Measurements from ENCODE around the gene YIPF1. TPM values are rescaled to one million over a fixed set of nuclear protein-coding genes. Genes with fewer than 3 reads are reported as not detected.

Gene YIPF1
- total RNA-seq, 4 donors from 2014 or later = 17.0 to 35.2 (median 23.9) TPM

DNA sequence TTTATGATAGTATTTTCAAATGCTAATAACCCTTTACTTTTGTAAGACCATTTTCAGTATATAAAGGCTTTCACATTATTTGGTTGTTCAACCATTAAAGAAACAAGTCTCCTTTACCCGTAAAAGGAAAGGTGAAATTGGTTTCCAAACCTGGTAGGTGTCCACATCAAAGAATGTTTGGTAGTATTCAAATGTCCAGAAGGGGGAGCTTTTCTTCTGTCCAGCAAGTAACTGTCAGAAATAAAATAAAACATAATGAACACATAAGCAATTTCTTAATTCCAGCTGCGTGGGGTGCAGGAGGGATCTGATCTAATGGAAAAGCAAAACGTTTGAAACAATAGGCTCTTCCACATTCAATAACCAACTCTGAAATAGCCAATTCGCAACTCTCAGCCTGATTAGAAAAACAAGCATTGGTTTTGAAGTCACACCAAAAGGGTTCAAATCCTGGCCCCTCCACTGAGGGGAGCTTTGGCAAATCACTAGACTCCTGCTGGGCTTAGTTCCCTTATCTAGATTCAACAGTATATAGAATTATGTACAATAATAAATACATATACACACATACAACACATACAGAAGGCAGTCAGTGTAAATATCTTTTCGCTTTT is 11.0 kb downstream of the YIPF1 start:
- TF ChIP-seq, protein P1, sequence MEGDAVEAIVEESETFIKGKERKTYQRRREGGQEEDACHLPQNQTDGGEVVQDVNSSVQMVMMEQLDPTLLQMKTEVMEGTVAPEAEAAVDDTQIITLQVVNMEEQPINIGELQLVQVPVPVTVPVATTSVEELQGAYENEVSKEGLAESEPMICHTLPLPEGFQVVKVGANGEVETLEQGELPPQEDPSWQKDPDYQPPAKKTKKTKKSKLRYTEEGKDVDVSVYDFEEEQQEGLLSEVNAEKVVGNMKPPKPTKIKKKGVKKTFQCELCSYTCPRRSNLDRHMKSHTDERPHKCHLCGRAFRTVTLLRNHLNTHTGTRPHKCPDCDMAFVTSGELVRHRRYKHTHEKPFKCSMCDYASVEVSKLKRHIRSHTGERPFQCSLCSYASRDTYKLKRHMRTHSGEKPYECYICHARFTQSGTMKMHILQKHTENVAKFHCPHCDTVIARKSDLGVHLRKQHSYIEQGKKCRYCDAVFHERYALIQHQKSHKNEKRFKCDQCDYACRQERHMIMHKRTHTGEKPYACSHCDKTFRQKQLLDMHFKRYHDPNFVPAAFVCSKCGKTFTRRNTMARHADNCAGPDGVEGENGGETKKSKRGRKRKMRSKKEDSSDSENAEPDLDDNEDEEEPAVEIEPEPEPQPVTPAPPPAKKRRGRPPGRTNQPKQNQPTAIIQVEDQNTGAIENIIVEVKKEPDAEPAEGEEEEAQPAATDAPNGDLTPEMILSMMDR (IDR thresholded peaks at IDR 0.05; ENCODE audit: low read depth) = no peak

DNA sequence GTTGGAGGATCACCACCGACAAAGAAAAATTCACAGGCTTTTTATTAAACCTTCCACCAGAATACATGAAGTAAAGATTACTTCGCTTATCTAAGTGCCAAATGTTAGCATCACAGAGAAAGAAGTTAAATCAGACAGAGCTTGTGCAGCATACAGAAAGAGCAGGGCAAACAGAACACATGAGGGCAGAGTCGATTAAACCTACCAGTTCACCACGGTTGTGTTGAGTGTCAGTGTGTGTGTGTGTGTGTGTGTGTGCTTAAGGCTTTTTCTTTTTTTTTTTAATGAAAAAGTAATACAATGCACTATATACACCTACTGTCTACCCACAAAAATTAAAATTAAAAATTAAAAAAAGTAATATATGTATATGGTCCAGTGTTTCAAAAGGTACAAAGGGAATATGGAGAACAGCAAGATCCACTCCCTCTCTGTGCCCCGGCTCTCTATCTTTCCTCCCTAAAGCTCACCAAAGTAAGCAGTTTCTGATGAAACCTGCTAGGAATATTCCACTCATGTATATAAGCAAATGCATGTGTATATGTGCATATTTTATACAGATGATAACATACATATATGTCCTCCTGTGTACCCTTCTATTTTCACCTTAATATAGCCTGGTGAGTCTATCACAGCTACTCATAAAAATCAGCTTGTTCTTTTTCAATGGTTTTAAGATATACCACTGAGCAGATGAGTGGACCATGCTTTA is 17.7 kb downstream of the YIPF1 start:
- TF ChIP-seq, protein P1 (IDR thresholded peaks at IDR 0.05; ENCODE audit: low read depth) = no peak

DNA sequence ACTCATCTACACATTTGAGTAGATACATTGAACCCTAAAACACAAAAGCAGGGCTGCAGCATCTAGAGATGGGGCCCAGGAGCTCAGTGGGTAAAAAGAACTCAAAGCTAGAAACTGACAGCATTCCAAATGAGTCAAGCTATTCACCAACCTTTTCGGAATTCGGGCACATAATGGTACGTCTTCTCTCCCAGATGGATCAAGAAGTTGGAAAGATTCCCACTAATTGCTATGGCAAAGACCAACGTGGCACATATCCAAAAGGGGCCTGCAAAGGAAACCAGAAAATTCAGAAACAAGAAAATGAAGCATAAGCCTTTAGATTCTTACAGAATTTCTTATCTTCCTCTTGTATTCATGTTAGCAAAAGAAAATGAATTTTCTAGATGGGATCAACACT is 18.4 kb downstream of the YIPF1 start:
- TF ChIP-seq, protein P1 (IDR thresholded peaks at IDR 0.05; ENCODE audit: low read depth) = no peak

DNA sequence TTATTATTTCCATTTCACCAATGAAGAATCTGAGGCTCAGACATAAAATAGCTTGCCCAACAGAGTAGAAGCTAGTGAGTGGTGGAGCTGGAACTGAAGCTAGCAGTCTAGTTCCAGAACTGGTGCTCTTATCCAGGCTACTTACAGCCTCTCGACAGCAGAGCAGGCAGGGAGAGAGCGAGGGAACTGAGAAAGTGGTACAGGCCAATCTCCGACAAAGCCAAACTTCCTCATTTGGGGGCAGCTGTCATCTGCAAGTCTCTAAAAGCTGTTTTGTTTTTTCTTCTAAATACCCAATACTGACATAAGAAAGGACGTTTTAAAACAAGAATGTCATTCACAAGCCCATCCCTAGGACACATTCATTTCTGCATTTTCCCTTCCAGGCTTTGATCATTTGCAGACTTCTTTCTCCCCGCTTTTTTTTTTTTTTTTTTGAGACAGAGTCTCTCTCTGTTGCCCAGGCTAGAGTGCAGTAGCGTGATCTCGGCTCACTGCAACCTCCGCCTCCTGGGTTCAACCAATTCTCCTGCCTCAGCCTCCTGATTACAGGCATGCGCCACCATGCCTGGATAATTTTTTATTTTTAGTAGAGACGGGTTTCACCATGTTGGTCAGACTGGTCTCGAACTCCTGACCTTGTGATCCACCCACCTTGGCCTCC is 20.0 kb downstream of the YIPF1 start:
- TF ChIP-seq, protein P1 (IDR thresholded peaks at IDR 0.05; ENCODE audit: low read depth) = no peak

DNA sequence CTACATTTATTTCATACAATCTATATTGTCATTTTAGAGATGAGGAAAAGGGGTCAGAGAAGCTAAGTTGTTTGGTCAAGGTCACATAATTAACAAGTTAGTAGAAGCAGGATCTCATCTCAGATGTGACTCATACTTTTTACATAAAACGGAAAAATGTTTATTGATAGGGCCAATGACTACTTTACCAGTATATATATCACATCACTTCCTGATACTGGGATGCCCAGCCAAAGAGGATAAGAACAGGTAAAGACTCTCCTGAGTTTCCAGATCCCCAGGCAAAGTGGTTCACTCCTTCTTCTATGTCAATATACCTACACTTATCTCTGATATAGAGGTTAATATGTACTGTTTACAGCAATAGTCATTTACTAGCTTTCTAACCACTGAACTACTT is 21.0 kb downstream of the YIPF1 start:
- TF ChIP-seq, protein P1 (IDR thresholded peaks at IDR 0.05; ENCODE audit: low read depth) = no peak

DNA sequence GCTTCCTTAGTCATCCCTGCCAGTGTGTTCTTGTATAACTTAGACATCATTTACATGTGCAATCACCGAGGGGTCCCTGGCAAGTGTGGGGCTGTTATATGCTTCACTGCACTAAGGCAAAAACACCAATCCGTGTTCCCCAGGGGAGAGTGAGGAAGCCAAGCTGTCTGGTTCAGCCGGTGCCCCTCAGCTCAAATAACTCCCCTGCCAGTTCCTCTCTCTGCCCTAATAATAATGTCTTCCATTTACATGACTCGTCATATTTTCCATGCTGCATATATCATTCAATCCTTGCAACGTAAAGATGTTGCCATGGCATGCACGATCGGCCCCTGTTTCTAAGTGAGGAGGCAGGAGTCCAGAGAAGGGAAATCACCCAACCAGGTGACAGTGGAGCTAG is 27.1 kb downstream of the YIPF1 start:
- TF ChIP-seq, protein P1 (IDR thresholded peaks at IDR 0.05; ENCODE audit: low read depth) = no peak

DNA sequence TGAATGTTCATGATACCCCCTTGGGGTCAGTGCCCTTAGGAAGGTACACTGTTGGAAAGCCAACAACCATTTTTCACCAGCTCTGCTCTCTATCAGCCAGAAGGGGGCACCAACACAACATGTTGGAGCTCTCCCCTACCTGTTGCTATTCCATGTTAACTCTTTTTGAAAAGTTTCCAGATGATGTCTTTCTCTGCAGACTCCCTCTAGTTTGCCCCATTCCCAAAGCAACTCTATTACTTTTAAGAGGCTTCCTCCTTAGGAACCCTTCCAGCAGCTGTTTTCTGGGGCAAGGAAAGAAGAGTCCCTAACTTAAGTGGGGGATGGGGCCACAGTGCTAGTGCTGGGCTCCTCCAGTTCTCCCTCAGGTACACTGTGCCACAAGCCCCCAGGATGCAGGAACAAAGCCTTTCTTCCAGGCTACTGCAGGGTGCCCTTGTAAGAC is 28.6 kb downstream of the YIPF1 start:
- TF ChIP-seq, protein P1 (IDR thresholded peaks at IDR 0.05; ENCODE audit: low read depth) = no peak

All from subcutaneous adipose tissue (tissue), 4 donors.